Body of pancreas (tissue), 4 donors: ENCODE measurements around the gene METTL1.
"Not testable (repeated sequence)": the region's sequence is repeated elsewhere in the genome, so short reads cannot be mapped to it uniquely, and the experiment has no call there.

Source experiments
- POLR2A ChIP-seq, 3 donors: fragments of 450-650 bp; IDR thresholded peaks; one replicate each; pipeline ENCODE4 v1.6.1; 2016; ENCODE audit warnings: antibody characterized with exemption in 3 of 3, mild to moderate bottlenecking in 2 of 3
- TF ChIP-seq, protein P1 (sequence below), 7 experiments: fragments of 450-650 bp in 4 of 7; fragments of 200-600 bp in 3 of 7; sonication (generic) in 3 of 7; IDR thresholded peaks; one replicate each; pipeline ENCODE4 v1.5.1; 2016 to 2019; ENCODE audit warnings: antibody characterized with exemption in 7 of 7

DNA sequence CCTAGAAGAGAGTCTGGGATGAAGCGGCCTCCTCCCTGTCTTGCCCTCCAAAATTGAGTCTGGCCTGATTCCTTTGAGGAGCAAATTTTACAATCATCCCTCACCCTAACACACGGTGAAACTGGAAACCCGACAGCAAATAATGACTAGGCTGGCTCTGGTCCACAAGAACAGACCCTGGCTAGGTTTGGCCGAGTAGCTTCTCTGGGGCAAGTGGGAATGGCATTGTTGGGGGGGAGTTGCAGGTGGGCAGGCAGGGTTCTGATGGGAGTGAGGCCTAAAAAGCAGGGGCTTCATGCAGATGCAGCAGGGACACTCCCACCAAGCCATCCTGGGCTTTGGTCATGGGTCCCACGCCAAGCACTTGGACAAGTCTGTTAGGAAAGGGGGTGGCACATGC lies 49.1 kb upstream of the METTL1 start:
- not testable (repeated sequence) for TF ChIP-seq POLR2A (IDR thresholded peaks at IDR 0.05)
- TF ChIP-seq, protein P1, sequence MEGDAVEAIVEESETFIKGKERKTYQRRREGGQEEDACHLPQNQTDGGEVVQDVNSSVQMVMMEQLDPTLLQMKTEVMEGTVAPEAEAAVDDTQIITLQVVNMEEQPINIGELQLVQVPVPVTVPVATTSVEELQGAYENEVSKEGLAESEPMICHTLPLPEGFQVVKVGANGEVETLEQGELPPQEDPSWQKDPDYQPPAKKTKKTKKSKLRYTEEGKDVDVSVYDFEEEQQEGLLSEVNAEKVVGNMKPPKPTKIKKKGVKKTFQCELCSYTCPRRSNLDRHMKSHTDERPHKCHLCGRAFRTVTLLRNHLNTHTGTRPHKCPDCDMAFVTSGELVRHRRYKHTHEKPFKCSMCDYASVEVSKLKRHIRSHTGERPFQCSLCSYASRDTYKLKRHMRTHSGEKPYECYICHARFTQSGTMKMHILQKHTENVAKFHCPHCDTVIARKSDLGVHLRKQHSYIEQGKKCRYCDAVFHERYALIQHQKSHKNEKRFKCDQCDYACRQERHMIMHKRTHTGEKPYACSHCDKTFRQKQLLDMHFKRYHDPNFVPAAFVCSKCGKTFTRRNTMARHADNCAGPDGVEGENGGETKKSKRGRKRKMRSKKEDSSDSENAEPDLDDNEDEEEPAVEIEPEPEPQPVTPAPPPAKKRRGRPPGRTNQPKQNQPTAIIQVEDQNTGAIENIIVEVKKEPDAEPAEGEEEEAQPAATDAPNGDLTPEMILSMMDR (IDR thresholded peaks at IDR 0.05), result not testable (repeated sequence)
